Spleen (tissue), 7 donors: ENCODE results near the gene IRF2.

ENCODE experiments used
- CTCF ChIP-seq, 11 experiments: fragments of 200-600 bp in 7 of 11; fragments of 450-650 bp in 4 of 11; sonication (generic) in 4 of 11; IDR thresholded peaks in 8 of 11; conservative IDR thresholded peaks in 3 of 11; 1 replicate in 7 of 11; 2 replicates in 4 of 11; pipeline versions ENCODE4 v1.4.0 to v1.8.0; 2016 to 2021; ENCODE audit warnings: antibody characterized with exemption in 11 of 11, inconsistent platforms in 4 of 11, mild to moderate bottlenecking in 1 of 11
- POLR2A ChIP-seq, 3 donors: fragments of 450-650 bp; IDR thresholded peaks; one replicate each; pipeline ENCODE4 v1.5.1; 2017; ENCODE audit warnings: antibody characterized with exemption in 3 of 3, mild to moderate bottlenecking in 1 of 3
- POLR2AphosphoS5 ChIP-seq, 3 donors: sonication (generic); formaldehyde crosslinking; IDR thresholded peaks; one replicate each; pipeline ENCODE4 v1.5.1; 2017; ENCODE audit warnings: antibody characterized with exemption in 3 of 3
- donor health status: DM: no; HTN: no; CAD: no; lungs with moderate emphysema.
- donor health status: DM: no; HTN: no; CAD: no.
- donor health status: DM: no; HTN: no; CAD: no.

- TF ChIP-seq POLR2A (IDR thresholded peaks at IDR 0.05) (no peak), CTCF (IDR thresholded peaks at IDR 0.05 in 8 of 11, conservative IDR thresholded peaks at IDR 0.05 in 3 of 11) (no peak), POLR2AphosphoS5 (IDR thresholded peaks at IDR 0.05) (no peak)
Observed at GRCh38 chr4:184400375-184400870, 73.9 kb downstream of the IRF2 start.
